K562 (cell line): ENCODE results near the gene GLRX3. TPM values are rescaled to one million over a fixed set of nuclear protein-coding genes. Genes with fewer than 3 reads are reported as not detected.

Source experiments
- CBX3 ChIP-seq, 2 experiments: IDR thresholded peaks; 1 replicate in 1 of 2; 2 replicates in 1 of 2; pipeline ENCODE4 v1.6.1; 2012; ENCODE audit warnings: inconsistent platforms in 2 of 2, low read length in 2 of 2, borderline replicate concordance in 1 of 2, control low read depth in 1 of 2
- ELF2 ChIP-seq: fragments of 250-450 bp; sonication (Bioruptor Pico); IDR thresholded peaks from 2 replicates; pipeline ENCODE4 v1.5.0; 2021; ENCODE audit warnings: mild to moderate bottlenecking
- MGA ChIP-seq: fragments of 450-650 bp; IDR thresholded peaks from 2 replicates; pipeline ENCODE4 v1.6.1; 2016; ENCODE audit warnings: mild to moderate bottlenecking, moderate library complexity
- TAF15 ChIP-seq: fragments of 200-400 bp; formaldehyde crosslinking; IDR thresholded peaks from 2 replicates; pipeline ENCODE4 v1.6.1; 2017; ENCODE audit warnings: mild to moderate bottlenecking, low read depth, low read length, moderate library complexity
- THRAP3 ChIP-seq: fragments of 450-650 bp; IDR thresholded peaks from 2 replicates; pipeline ENCODE4 v1.6.1; 2016; ENCODE audit warnings: mild to moderate bottlenecking, inconsistent platforms, borderline replicate concordance
- USF1 ChIP-seq: sonication (generic); formaldehyde crosslinking; IDR thresholded peaks from 2 replicates; pipeline ENCODE4 v1.9.0; 2022; ENCODE audit warnings: mild to moderate bottlenecking, missing genetic modification reagents
- VEZF1 ChIP-seq: fragments of 200-800 bp; sonication (Bioruptor generic); IDR thresholded peaks from 2 replicates; pipeline ENCODE4 v1.6.1; 2017; ENCODE audit warnings: missing genetic modification characterization, missing compliant biosample characterization
- ZNF263 ChIP-seq: sonication (generic); formaldehyde crosslinking; IDR thresholded peaks from 2 replicates; pipeline ENCODE4 v1.8.0; 2022; ENCODE audit warnings: mild to moderate bottlenecking, missing genetic modification reagents, borderline replicate concordance
- polyA plus RNA-seq, 8 experiments: library from polyadenylated mRNA; depleted of rRNA in 4 of 8; stranded (reverse) in 5 of 8; unstranded in 3 of 8; fragments of >200 nt; fragmentation: Nextera tagmentation in 2 of 8; fragmentation: Illumina TruSeq in 1 of 8; extraction: Ambion mirVana in 2 of 8; extraction: Trizol in 1 of 8; gene quantifications; 2 replicates each; pipeline versions ENCODE4 v1.2.1 to v1.2.3, GENCODE V29; 2011 to 2014; ENCODE audit warnings: inconsistent platforms in 1 of 8, missing spikeins in 1 of 8
- total RNA-seq, 7 experiments: library from RNA; depleted of rRNA in 6 of 7; stranded (reverse); fragments of >200 nt in 6 of 7; fragmentation: Illumina TruSeq in 2 of 7; extraction: Trizol in 2 of 7; gene quantifications; 2 replicates each; pipeline versions ENCODE4 v1.2.1 to v1.2.3, GENCODE V29; 2011 to 2021; ENCODE audit warnings: low replicate concordance in 1 of 7

GLRX3 gene
- total and polyA plus RNA-seq, 9 of the 15 experiments (the other 6 are each of a cell fraction or from before 2014, with no cell fraction given), result 115 to 190 (median 169) TPM

DNA sequence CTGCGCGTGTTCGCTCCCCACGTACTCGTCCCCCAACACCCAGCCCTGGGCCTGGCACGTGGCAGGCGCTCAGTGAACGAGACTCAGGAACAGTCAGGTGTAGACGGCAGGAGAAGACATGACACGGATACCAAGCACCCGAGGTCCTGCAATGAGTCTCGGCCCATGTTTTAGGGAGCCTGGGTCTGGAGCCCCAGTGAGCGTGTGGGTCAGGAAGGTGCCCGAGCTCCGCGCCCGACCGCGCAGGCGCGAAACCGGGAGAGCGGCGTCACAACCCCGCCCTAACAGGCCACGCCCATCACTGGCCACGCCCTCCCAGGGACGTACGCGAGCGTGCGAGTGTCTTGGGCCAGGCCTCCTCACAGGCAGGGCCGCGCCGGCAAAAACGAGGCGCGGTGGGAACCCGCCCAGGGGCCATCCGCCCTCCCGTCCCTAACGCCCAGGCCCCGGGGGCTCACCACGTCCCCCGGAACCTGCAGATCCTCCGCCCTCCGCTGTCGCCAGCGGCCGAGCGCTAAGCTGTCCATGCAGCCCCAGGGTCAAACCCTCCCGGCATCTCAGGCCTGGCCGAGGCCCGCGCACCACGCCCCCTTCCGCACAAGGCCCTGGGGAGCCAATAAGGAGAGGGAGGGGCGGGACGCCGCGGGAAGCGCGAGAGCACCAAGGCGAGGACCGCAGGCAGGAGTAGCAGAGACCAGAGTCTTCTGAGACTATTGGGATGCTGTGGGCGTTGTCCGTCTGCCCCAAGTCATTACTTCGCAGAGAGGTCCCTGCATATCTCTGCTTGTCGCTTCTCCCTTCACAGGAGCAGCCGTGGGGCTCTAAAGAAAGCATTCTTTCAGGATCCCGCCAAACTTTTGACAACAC is 25.7 kb upstream of the GLRX3 start, which contains the start of gene C10orf143 (continued):
- TF ChIP-seq MGA, result peak; percentile 90
- TF ChIP-seq ELF2 (CRISPR knock-in tag), result no peak
- TF ChIP-seq VEZF1 (CRISPR knock-in tag), result 0 out of 2 replicates have a peak, but pooled peaks have one; percentile 32
- no peak for TF ChIP-seq THRAP3
- TF ChIP-seq CBX3 (IDR thresholded peaks at IDR 0.05; ENCODE audit: borderline replicate concordance in 1 of 2, low read length in 2 of 2), result no peak
- no peak for TF ChIP-seq TAF15
- TF ChIP-seq USF1 (CRISPR knock-in tag), result peak; percentile 65
- 0 out of 2 replicates have a peak, but pooled peaks have one; percentile 3 for TF ChIP-seq ZNF263 (CRISPR knock-in tag)
